Adrenal gland (tissue), 12 donors: ENCODE results near the gene ACBD6. TPM values are rescaled to one million over a fixed set of nuclear protein-coding genes. Genes with fewer than 3 reads are reported as not detected.
A peak's percentile ranks its signal among the peaks of the same experiment; 100 is the strongest.

Experiments
- DNase-seq, 7 donors: peaks; one replicate each; pipeline ENCODE4 v3.0.0-alpha.2; 2019 to 2020
- H3K27ac ChIP-seq, 5 donors: fragments of 200-600 bp; sonication (generic) in 4 of 5; 1 replicate in 3 of 5; 2 replicates in 2 of 5; pipeline versions ENCODE4 v1.5.1 to v1.8.0; 2016 to 2020; ENCODE audit warnings: mild to moderate bottlenecking in 1 of 5
- H3K27me3 ChIP-seq: fragments of 200-600 bp; 2 replicates; pipeline ENCODE4 v1.8.0; 2021
- H3K36me3 ChIP-seq, 2 donors: fragments of 200-600 bp; replicated peaks in 1 of 2; 1 replicate in 1 of 2; 2 replicates in 1 of 2; pipeline versions ENCODE4 v1.5.1 to v1.8.0; 2018 to 2022
- H3K4me1 ChIP-seq, 2 donors: fragments of 200-600 bp; replicated peaks in 1 of 2; 1 replicate in 1 of 2; 2 replicates in 1 of 2; pipeline versions ENCODE4 v1.5.1 to v1.8.0; 2018 to 2021
- H3K4me3 ChIP-seq, 4 donors: fragments of 200-600 bp; sonication (generic) in 3 of 4; one replicate each; pipeline ENCODE4 v1.5.1; 2016 to 2018
- H3K9me3 ChIP-seq, 3 donors: fragments of 200-600 bp; sonication (generic) in 1 of 3; replicated peaks in 1 of 3; 1 replicate in 2 of 3; 2 replicates in 1 of 3; pipeline versions ENCODE4 v1.5.1 to v1.8.0; 2016 to 2021
- CTCF ChIP-seq, 6 experiments: fragments of 450-650 bp in 4 of 6; fragments of 200-600 bp in 2 of 6; sonication (generic) in 1 of 6; IDR thresholded peaks; 1 replicate in 5 of 6; 2 replicates in 1 of 6; pipeline versions ENCODE4 v1.5.1 to v1.8.0; 2016 to 2021; ENCODE audit warnings: antibody characterized with exemption in 6 of 6, mild to moderate bottlenecking in 2 of 6, moderate library complexity in 1 of 6
- POLR2A ChIP-seq, 2 donors: fragments of 450-650 bp; IDR thresholded peaks; one replicate each; pipeline ENCODE4 v1.6.1; 2017; ENCODE audit warnings: antibody characterized with exemption in 2 of 2, mild to moderate bottlenecking in 2 of 2, moderate library complexity in 1 of 2
- WGBS, 4 donors: extraction: QIAGEN DNeasy Blood & Tissue Kit in 2 of 4; methylation state at CpG; one replicate each; pipeline versions ENCODE4 v1.1.5 to v1.1.7; 2013 to 2017; 5-methylcytosine and 5-hydroxymethylcytosine counted together
- intact Hi-C, 2 donors: fragments of 100-400 bp; cut with DNase I; formaldehyde crosslinking; loops; one replicate each; pipeline versions ENCODE4 v1.14.1 to v1.15.0; 2022 to 2023
- polyA plus RNA-seq, 3 donors: library from polyadenylated mRNA; stranded (reverse); fragments of 200-250 nt in 2 of 3; fragments of 350-450 nt in 1 of 3; fragmentation: Illumina TruSeq in 1 of 3; extraction: RNeasy Lipid Tissue Mini Kit (QIAGEN cat#74804) in 1 of 3; gene quantifications; one replicate each; pipeline ENCODE4 v1.2.3, GENCODE V29; 2013 to 2014
- total RNA-seq, 9 donors: library from RNA; depleted of rRNA in 4 of 9; stranded (reverse); fragments of >200 nt in 4 of 9; fragments of 120-200 nt in 1 of 9; fragmentation: NEBNext Ultra II Directional in 1 of 9; extraction: Animal tissue kit (Norgen Biotek cat#: 25700) in 1 of 9; gene quantifications; one replicate each; pipeline versions ENCODE4 v1.1.0 to v1.2.4, GENCODE V29; 2013 to 2023
- donor health status: healthy with polysubstance abuse.
- donor health status: Bipolar disorder and iron deficiency.
- donor health status: DM: yes; HTN: yes; CAD: no.
- donor health status: DM: no; HTN: no; CAD: no.
- donor health status: DM: no; HTN: no; CAD: no.
- donor health status: DM: yes; HTN: yes; CAD: no.

The ACBD6 gene
- total and polyA plus RNA-seq, 12 donors, result 28.7 to 75.1 (median 36.6) TPM

GRCh38 chr1:180535418-180535999 is 33.1 kb upstream of the ACBD6 start:
- intact Hi-C loops, result loop anchor here in 1 of 2 donors (5.0 kb wide), 1 partner anchor 97 kb away; the partner anchor contains the start of gene XPR1
- no peak overlapping the region for H3K27ac ChIP-seq
- H3K4me1 ChIP-seq, result peaks cover 0 to 3% of the 10 kb centered on the region in 2 donors
- no peak overlapping the region for H3K4me3 ChIP-seq
- H3K27me3 ChIP-seq, result no peaks in the 10 kb centered on the region
- no peaks in the 10 kb centered on the region for H3K9me3 ChIP-seq
- H3K36me3 ChIP-seq, result no peaks in the 10 kb centered on the region
- WGBS, 4 donors, result 83 to 90% (median 86%) methylated on average over 5 of the region's 5 CpGs
- no peak for DNase-seq
- TF ChIP-seq POLR2A (IDR thresholded peaks at IDR 0.05), result no peak
- no peak for TF ChIP-seq CTCF (IDR thresholded peaks at IDR 0.05)

- no peaks in the 10 kb centered on the region for H3K4me1 ChIP-seq
- no peaks in the 10 kb centered on the region for H3K9me3 ChIP-seq
- no peaks in the 10 kb centered on the region for H3K36me3 ChIP-seq
- DNase-seq, result no peak
- intact Hi-C loops, result loop anchor here (5.0 kb wide), 1 partner anchor 328 kb away; no protein-coding TSS in a partner anchor
- TF ChIP-seq POLR2A (IDR thresholded peaks at IDR 0.05) (no peak), CTCF (IDR thresholded peaks at IDR 0.05) (no peak)
- H3K4me3 ChIP-seq, result no peak overlapping the region
- H3K27me3 ChIP-seq, result no peaks in the 10 kb centered on the region
- WGBS, 4 donors, result 63 to 76% (median 67%) methylated on average over 7 of the region's 7 CpGs
- H3K27ac ChIP-seq, result no peak overlapping the region
These were observed 31.8 kb upstream of the ACBD6 start for GRCh38 chr1:180534214-180534613.

DNA sequence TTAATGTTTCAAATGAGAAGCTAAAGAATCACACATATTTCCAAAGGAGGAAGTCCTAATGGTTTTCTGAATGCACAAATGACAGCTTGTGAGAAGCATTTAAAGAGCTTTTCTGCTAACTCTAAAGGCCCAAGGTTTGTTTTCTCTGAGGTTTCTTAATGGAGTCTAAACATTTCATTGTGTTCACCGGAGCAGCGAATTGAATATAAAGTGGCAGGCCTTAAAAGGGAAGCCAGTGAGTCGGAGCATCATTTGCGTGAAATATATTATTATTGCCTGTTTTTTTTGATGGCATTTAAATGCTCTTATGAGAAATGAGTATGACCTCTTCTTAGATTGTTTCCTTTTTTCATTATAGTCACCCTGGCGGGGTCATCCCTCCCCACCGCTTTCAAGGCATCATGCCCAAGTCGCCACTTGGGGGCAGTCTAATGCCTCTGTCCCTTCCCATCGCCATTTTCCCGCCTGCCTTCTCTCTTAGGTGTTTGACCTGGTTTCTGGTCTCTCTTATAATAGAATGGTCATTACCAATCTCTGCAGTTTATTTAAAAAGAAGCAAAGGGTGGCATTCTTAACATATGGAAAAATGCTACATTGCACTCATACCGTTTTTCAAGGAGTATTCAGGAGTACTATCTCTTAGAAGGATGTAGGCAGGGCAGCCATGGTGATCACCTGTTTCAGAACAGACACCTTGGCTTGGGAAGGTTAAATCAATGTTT is 31.1 kb upstream of the ACBD6 start:
- Histone ChIP-seq H3K27ac (no peak overlapping the region), H3K4me1 (no peaks in the 10 kb centered on the region), H3K4me3 (no peak overlapping the region), H3K9me3 (no peaks in the 10 kb centered on the region), H3K27me3 (no peaks in the 10 kb centered on the region), H3K36me3 (no peaks in the 10 kb centered on the region)
- 37 to 41% (median 39%) methylated on average over 10 of the region's 10 CpGs for WGBS, 4 donors
- peak; percentile 68 to 90 (median 77) for DNase-seq
- intact Hi-C loops, result loop anchor here (5.0 kb wide), 1 partner anchor 329 kb away; no protein-coding TSS in a partner anchor
- TF ChIP-seq CTCF (IDR thresholded peaks at IDR 0.05), result peak; percentile 71 to 93 (median 87)
- no peak for TF ChIP-seq POLR2A (IDR thresholded peaks at IDR 0.05)

DNA sequence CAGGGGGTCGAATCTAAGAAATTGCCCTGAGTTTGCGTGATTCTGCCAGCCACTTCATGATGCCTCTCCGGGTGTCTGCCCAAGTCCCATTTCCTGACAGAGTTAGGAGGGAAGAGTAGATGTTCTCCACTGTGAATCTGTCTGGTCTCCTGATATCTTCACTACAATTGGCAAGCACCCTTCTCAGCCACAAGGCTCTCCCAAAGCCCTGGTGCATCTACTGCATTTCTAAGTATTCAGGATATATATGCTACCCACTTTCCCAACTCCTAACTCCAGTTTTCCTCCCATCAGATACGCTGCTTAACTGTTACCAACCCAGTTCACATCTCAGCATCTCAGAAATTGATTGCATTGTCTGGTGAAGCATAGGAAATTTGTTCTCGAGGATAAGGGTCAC is 30.5 kb upstream of the ACBD6 start:
- no peak for TF ChIP-seq CTCF (IDR thresholded peaks at IDR 0.05)
- TF ChIP-seq POLR2A (IDR thresholded peaks at IDR 0.05), result no peak
- no peaks in the 10 kb centered on the region for H3K4me1 ChIP-seq
- no peak overlapping the region for H3K27ac ChIP-seq
- WGBS, 4 donors, result 73 to 83% (median 81%) methylated on average over 5 of the region's 5 CpGs
- DNase-seq, result no peak
- H3K9me3 ChIP-seq, result no peaks in the 10 kb centered on the region
- no peaks in the 10 kb centered on the region for H3K27me3 ChIP-seq
- no peak overlapping the region for H3K4me3 ChIP-seq
- intact Hi-C loops, result loop anchor here (5.0 kb wide), 1 partner anchor 329 kb away; no protein-coding TSS in a partner anchor
- H3K36me3 ChIP-seq, result no peaks in the 10 kb centered on the region
